Loucy (cell line): ENCODE measurements around the gene NCKAP5.

Experiments
- CTCF ChIP-seq: fragments of 200-600 bp; sonication (generic); conservative IDR thresholded peaks from 2 replicates; pipeline ENCODE4 v1.5.1; 2014; ENCODE audit warnings: mild to moderate bottlenecking, antibody characterized with exemption, low read length
- EZH2phosphoT487 ChIP-seq: fragments of 200-600 bp; IDR thresholded peaks from 2 replicates; pipeline ENCODE4 v1.6.1; 2018; ENCODE audit warnings: antibody characterized with exemption, mild to moderate bottlenecking, moderate library complexity, borderline replicate concordance

- TF ChIP-seq CTCF: no peak
- no peak for TF ChIP-seq EZH2phosphoT487
These were observed 815.6 kb downstream of the NCKAP5 start for GRCh38 chr2:132752421-132753206.
